Measurements from ENCODE around the gene PCTP.

PCTP gene

GRCh38 chr17:55769625-55770000 is 18.8 kb downstream of the PCTP start:
- Mint-ChIP-seq H3K27me3 (ENCODE audit: low read depth) (no peaks in the 10 kb centered on the region), H3K27ac (peak overlapping the region in 1 of 3 experiments; percentile 22)

GRCh38 chr17:55770196-55770870 is 19.5 kb downstream of the PCTP start:
- H3K27me3 Mint-ChIP-seq (ENCODE audit: low read depth), result no peaks in the 10 kb centered on the region
- peak; percentile 63 to 76 (median 67) for TF ChIP-seq CTCF (IDR thresholded peaks at IDR 0.05; ENCODE audit: unreplicated experiment in 3 of 3)
- H3K36me3 Mint-ChIP-seq (ENCODE audit: low read depth), result peaks cover 78% of the 10 kb centered on the region
- no peak overlapping the region for H3K4me3 Mint-ChIP-seq
- peak overlapping the region in 2 of 3 experiments; percentile 10 to 22 for H3K27ac Mint-ChIP-seq
- peaks cover 28% of the 10 kb centered on the region for H3K4me1 Mint-ChIP-seq
- H3K9me3 Mint-ChIP-seq, result no peaks in the 10 kb centered on the region

More at GRCh38 chr17:55769625-55770000, 18.8 kb downstream of the PCTP start:
- no peak overlapping the region for H3K4me3 Mint-ChIP-seq
- no peaks in the 10 kb centered on the region for H3K9me3 Mint-ChIP-seq
- H3K4me1 Mint-ChIP-seq, result peaks cover 21% of the 10 kb centered on the region
- no peak for TF ChIP-seq CTCF (IDR thresholded peaks at IDR 0.05; ENCODE audit: unreplicated experiment in 3 of 3)
- H3K36me3 Mint-ChIP-seq (ENCODE audit: low read depth), result peaks cover 73% of the 10 kb centered on the region

GRCh38 chr17:55772086-55772485 is 21.2 kb downstream of the PCTP start:
- TF ChIP-seq CTCF (IDR thresholded peaks at IDR 0.05; ENCODE audit: unreplicated experiment in 3 of 3), result no peak
- H3K9me3 Mint-ChIP-seq, result no peaks in the 10 kb centered on the region
- H3K27me3 Mint-ChIP-seq (ENCODE audit: low read depth), result no peaks in the 10 kb centered on the region
- H3K27ac Mint-ChIP-seq, result no peak overlapping the region
- peaks cover 86% of the 10 kb centered on the region for H3K36me3 Mint-ChIP-seq (ENCODE audit: low read depth)
- H3K4me3 Mint-ChIP-seq, result no peak overlapping the region
- peaks cover 31% of the 10 kb centered on the region for H3K4me1 Mint-ChIP-seq

GRCh38 chr17:55773671-55774070 is 22.8 kb downstream of the PCTP start:
- Mint-ChIP-seq H3K27me3 (ENCODE audit: low read depth) (no peaks in the 10 kb centered on the region), H3K4me3 (no peak overlapping the region), H3K4me1 (peaks cover 31% of the 10 kb centered on the region), H3K9me3 (no peaks in the 10 kb centered on the region), H3K36me3 (ENCODE audit: low read depth) (peaks cover 89% of the 10 kb centered on the region), H3K27ac (peak overlapping the region; percentile 69 to 85 (median 82))
- TF ChIP-seq CTCF (IDR thresholded peaks at IDR 0.05; ENCODE audit: unreplicated experiment in 3 of 3), result no peak

GRCh38 chr17:55774846-55775271 is 24.0 kb downstream of the PCTP start:
- H3K9me3 Mint-ChIP-seq, result no peaks in the 10 kb centered on the region
- no peak overlapping the region for H3K4me3 Mint-ChIP-seq
- peak overlapping the region; percentile 69 to 85 (median 82) for H3K27ac Mint-ChIP-seq
- H3K4me1 Mint-ChIP-seq, result peaks cover 23% of the 10 kb centered on the region
- H3K36me3 Mint-ChIP-seq (ENCODE audit: low read depth), result peaks cover 85% of the 10 kb centered on the region
- TF ChIP-seq CTCF (IDR thresholded peaks at IDR 0.05; ENCODE audit: unreplicated experiment in 3 of 3), result no peak
- no peaks in the 10 kb centered on the region for H3K27me3 Mint-ChIP-seq (ENCODE audit: low read depth)

GRCh38 chr17:55776271-55776670 is 25.4 kb downstream of the PCTP start:
- no peaks in the 10 kb centered on the region for H3K27me3 Mint-ChIP-seq (ENCODE audit: low read depth)
- no peaks in the 10 kb centered on the region for H3K9me3 Mint-ChIP-seq
- H3K27ac Mint-ChIP-seq, result peak overlapping the region in 1 of 3 experiments; percentile 85
- peaks cover 18% of the 10 kb centered on the region for H3K4me1 Mint-ChIP-seq
- TF ChIP-seq CTCF (IDR thresholded peaks at IDR 0.05; ENCODE audit: unreplicated experiment in 3 of 3), result no peak
- H3K4me3 Mint-ChIP-seq, result no peak overlapping the region
- H3K36me3 Mint-ChIP-seq (ENCODE audit: low read depth), result peaks cover 80% of the 10 kb centered on the region

Measured in nephron (organoid).